Upper lobe of left lung (tissue), 6 donors: Measurements from ENCODE around the gene ITGA4. TPM values are rescaled to one million over a fixed set of nuclear protein-coding genes. Genes with fewer than 3 reads are reported as not detected.

Source experiments
- ATAC-seq, 2 donors: fragments of 200-7000 bp; cut with Tn5 transposase; one replicate each; pipeline ENCODE4 v1.9.1; 2022; ENCODE audit warnings: mild to moderate bottlenecking in 2 of 2, moderate library complexity in 2 of 2; ENCODE audit not compliant: low FRiP score in 2 of 2
- DNase-seq, 2 donors: peaks; one replicate each; pipeline ENCODE4 v3.0.0-alpha.2; 2019 to 2020
- H3K27ac ChIP-seq, 4 donors: fragments of 200-600 bp; sonication (generic); one replicate each; pipeline ENCODE4 v1.5.1; 2016 to 2019
- H3K27me3 ChIP-seq, 4 donors: fragments of 200-600 bp; sonication (generic); one replicate each; pipeline ENCODE4 v1.5.1; 2017 to 2019
- H3K36me3 ChIP-seq, 4 donors: fragments of 200-600 bp; sonication (generic); one replicate each; pipeline ENCODE4 v1.5.1; 2016 to 2019
- H3K4me1 ChIP-seq, 4 donors: fragments of 200-600 bp; sonication (generic); one replicate each; pipeline ENCODE4 v1.5.1; 2018 to 2019
- H3K4me3 ChIP-seq, 4 donors: fragments of 200-600 bp; sonication (generic); one replicate each; pipeline ENCODE4 v1.5.1; 2017 to 2019; ENCODE audit warnings: mild to moderate bottlenecking in 2 of 4, moderate library complexity in 1 of 4
- H3K9me3 ChIP-seq, 4 donors: fragments of 200-600 bp; sonication (generic); one replicate each; pipeline ENCODE4 v1.5.1; 2018 to 2019
- CTCF ChIP-seq, 6 experiments: fragments of 450-650 bp in 4 of 6; fragments of 200-600 bp in 2 of 6; sonication (generic) in 2 of 6; IDR thresholded peaks; one replicate each; pipeline ENCODE4 v1.5.1; 2016 to 2019; ENCODE audit warnings: antibody characterized with exemption in 6 of 6
- EP300 ChIP-seq, 4 donors: sonication (generic); formaldehyde crosslinking; IDR thresholded peaks; one replicate each; pipeline ENCODE4 v1.5.1; 2017; ENCODE audit warnings: antibody characterized with exemption in 4 of 4, control low read depth in 2 of 4
- POLR2A ChIP-seq, 4 donors: fragments of 450-650 bp; IDR thresholded peaks; one replicate each; pipeline ENCODE4 v1.5.1; 2016 to 2017; ENCODE audit warnings: antibody characterized with exemption in 4 of 4, mild to moderate bottlenecking in 2 of 4
- POLR2AphosphoS5 ChIP-seq, 2 donors: sonication (generic); formaldehyde crosslinking; IDR thresholded peaks; one replicate each; pipeline ENCODE4 v1.5.1; 2017; ENCODE audit warnings: antibody characterized with exemption in 2 of 2
- WGBS, 2 donors: methylation state at CpG; one replicate each; pipeline ENCODE4 v1.1.5; 2017 to 2018; 5-methylcytosine and 5-hydroxymethylcytosine counted together
- total RNA-seq, 6 donors: library from RNA; depleted of rRNA in 4 of 6; stranded (reverse); fragments of >200 nt in 4 of 6; gene quantifications; one replicate each; pipeline versions ENCODE4 v1.1.0 to v1.2.1, GENCODE V29; 2016 to 2021
- donor health status: DM: no; HTN: no; CAD: no; lungs with moderate emphysema.
- donor health status: DM: no; HTN: yes; CAD: no; lungs with severe emphysema.

The ITGA4 gene
- total RNA-seq, 6 donors from 2014 or later: 13.9 to 30.5 (median 23.9) TPM

DNA sequence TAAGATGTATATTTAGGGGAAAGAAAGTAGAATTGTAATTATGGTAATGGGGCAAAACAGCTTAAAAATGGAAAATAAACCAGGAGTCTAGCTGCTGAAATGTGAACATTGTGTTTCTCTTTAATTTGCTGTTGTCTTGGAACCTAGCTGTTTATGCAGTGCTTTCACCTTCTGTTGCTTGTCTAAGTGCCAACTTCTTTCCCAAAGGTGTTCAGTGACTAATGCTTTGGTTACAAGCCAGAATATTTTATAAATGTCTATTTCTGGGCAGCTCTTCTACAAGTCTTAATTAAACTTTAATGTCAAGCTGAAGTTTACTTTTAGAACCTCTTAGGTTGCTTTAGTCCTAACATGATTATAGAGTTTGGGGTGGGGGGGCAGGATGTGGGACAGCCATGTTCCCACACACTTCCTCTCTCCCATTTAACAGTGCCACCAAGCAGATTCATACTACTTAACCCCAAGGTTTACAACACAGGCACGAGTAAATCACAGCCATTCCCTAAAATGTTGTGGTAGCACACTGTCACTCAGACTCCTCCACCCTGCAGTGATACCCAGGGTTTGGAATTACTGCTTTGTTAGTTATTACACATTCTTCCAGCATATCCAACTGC lies 60.6 kb downstream of the ITGA4 start:
- Histone ChIP-seq H3K27me3 (no peaks in the 10 kb centered on the region), H3K9me3 (no peaks in the 10 kb centered on the region), H3K36me3 (no peaks in the 10 kb centered on the region), H3K4me3 (no peak overlapping the region), H3K4me1 (peaks cover 0 to 5% (median 0%) of the 10 kb centered on the region in 4 donors), H3K27ac (no peak overlapping the region)
- 40 to 47% methylated on average over 1 of the region's 1 CpG for WGBS, 2 donors
- DNase-seq (no peak), ATAC-seq (no peak)
- TF ChIP-seq EP300 (IDR thresholded peaks at IDR 0.05): no peak
- TF ChIP-seq POLR2AphosphoS5 (IDR thresholded peaks at IDR 0.05): no peak
- no peak for TF ChIP-seq POLR2A (IDR thresholded peaks at IDR 0.05)

DNA sequence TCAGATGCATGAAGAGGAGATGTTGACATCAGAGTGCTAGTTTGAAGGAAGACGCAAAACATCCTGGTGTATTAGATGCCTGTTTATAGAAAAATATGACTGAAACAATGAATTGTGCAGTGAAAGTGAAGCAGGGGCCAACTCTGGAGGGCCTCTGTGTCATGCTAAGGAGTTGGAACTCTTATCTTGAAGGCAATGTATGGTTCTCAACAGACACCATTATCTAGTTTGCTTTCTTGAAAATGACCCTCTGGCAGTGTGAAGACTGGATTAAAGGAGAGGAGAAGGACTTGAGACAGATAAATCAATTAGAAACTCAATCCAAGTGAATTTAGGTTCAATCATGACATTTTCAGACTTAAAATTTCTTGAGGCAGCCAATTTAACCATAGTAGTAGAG lies 63.1 kb downstream of the ITGA4 start:
- 93 to 95% methylated on average over 1 of the region's 1 CpG for WGBS, 2 donors
- Histone ChIP-seq H3K27ac (no peak overlapping the region), H3K9me3 (no peaks in the 10 kb centered on the region), H3K36me3 (peaks cover 0 to 6% (median 2%) of the 10 kb centered on the region in 4 donors), H3K27me3 (no peaks in the 10 kb centered on the region), H3K4me3 (no peak overlapping the region), H3K4me1 (peaks cover 0 to 5% (median 0%) of the 10 kb centered on the region in 4 donors)
- ATAC-seq (no peak), DNase-seq (no peak)
- TF ChIP-seq POLR2AphosphoS5 (IDR thresholded peaks at IDR 0.05): no peak
- no peak for TF ChIP-seq CTCF (IDR thresholded peaks at IDR 0.05)
- no peak for TF ChIP-seq EP300 (IDR thresholded peaks at IDR 0.05)
- no peak for TF ChIP-seq POLR2A (IDR thresholded peaks at IDR 0.05)

GRCh38 chr2:181523756-181524155 lies 66.6 kb downstream of the ITGA4 start:
- 88 to 91% methylated on average over 5 of the region's 5 CpGs for WGBS, 2 donors
- TF ChIP-seq CTCF (IDR thresholded peaks at IDR 0.05) (no peak), EP300 (IDR thresholded peaks at IDR 0.05) (no peak), POLR2A (IDR thresholded peaks at IDR 0.05) (no peak), POLR2AphosphoS5 (IDR thresholded peaks at IDR 0.05) (no peak)
- H3K27me3 ChIP-seq: no peaks in the 10 kb centered on the region
- DNase-seq (no peak), ATAC-seq (no peak)
- peaks cover 0 to 8% (median 4%) of the 10 kb centered on the region in 4 donors for H3K36me3 ChIP-seq
- H3K27ac ChIP-seq: no peak overlapping the region
- no peak overlapping the region for H3K4me3 ChIP-seq
- no peaks in the 10 kb centered on the region for H3K9me3 ChIP-seq
- no peaks in the 10 kb centered on the region for H3K4me1 ChIP-seq

DNA sequence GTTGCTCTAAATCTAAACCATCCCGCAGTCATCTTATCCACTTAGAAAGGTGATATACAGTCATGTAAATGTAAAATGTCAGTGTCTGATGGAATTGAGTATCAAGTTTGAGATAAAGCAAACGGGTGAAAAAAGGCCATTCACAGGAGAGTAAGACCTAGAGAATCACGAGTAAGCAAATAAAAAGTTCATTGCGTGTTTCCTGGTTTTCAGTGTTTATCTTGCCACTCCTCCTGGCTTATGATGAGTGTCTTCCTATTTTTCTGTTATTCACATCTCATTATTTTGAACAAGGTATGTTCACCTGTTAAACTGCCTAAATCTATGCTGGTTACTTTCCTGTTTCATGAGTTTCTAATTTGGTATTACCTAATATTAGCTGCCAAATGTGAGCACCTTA lies 68.8 kb downstream of the ITGA4 start:
- TF ChIP-seq POLR2AphosphoS5 (IDR thresholded peaks at IDR 0.05): no peak
- TF ChIP-seq CTCF (IDR thresholded peaks at IDR 0.05): no peak
- no peak for TF ChIP-seq EP300 (IDR thresholded peaks at IDR 0.05)
- no peaks in the 10 kb centered on the region for H3K4me1 ChIP-seq
- no peak overlapping the region for H3K4me3 ChIP-seq
- ATAC-seq: no peak
- H3K27me3 ChIP-seq: no peaks in the 10 kb centered on the region
- no peak overlapping the region for H3K27ac ChIP-seq
- H3K36me3 ChIP-seq: peaks cover 0 to 8% (median 4%) of the 10 kb centered on the region in 4 donors
- 72 to 80% methylated on average over 4 of the region's 4 CpGs for WGBS, 2 donors
- H3K9me3 ChIP-seq: no peaks in the 10 kb centered on the region
- no peak for DNase-seq

GRCh38 chr2:181527058-181527457 lies 69.9 kb downstream of the ITGA4 start:
- Histone ChIP-seq H3K27ac (no peak overlapping the region), H3K27me3 (no peaks in the 10 kb centered on the region), H3K4me3 (no peak overlapping the region), H3K36me3 (peaks cover 0 to 8% (median 4%) of the 10 kb centered on the region in 4 donors), H3K4me1 (no peaks in the 10 kb centered on the region), H3K9me3 (no peaks in the 10 kb centered on the region)
- DNase-seq (no peak), ATAC-seq (no peak)
- TF ChIP-seq EP300 (IDR thresholded peaks at IDR 0.05): no peak
- no peak for TF ChIP-seq POLR2A (IDR thresholded peaks at IDR 0.05)
- no peak for TF ChIP-seq POLR2AphosphoS5 (IDR thresholded peaks at IDR 0.05)
- TF ChIP-seq CTCF (IDR thresholded peaks at IDR 0.05): no peak
- 94 to 97% methylated on average over 6 of the region's 6 CpGs for WGBS, 2 donors
